UCSD-AML1 (cell line): ENCODE data around the gene TTC7B.

ENCODE experiments used
- DNase-seq: peaks from one replicate; lab custom pipeline; 2025; ENCODE audit not compliant: unreplicated experiment; lab: John Stamatoyannopoulos, UW

TTC7B gene

DNA sequence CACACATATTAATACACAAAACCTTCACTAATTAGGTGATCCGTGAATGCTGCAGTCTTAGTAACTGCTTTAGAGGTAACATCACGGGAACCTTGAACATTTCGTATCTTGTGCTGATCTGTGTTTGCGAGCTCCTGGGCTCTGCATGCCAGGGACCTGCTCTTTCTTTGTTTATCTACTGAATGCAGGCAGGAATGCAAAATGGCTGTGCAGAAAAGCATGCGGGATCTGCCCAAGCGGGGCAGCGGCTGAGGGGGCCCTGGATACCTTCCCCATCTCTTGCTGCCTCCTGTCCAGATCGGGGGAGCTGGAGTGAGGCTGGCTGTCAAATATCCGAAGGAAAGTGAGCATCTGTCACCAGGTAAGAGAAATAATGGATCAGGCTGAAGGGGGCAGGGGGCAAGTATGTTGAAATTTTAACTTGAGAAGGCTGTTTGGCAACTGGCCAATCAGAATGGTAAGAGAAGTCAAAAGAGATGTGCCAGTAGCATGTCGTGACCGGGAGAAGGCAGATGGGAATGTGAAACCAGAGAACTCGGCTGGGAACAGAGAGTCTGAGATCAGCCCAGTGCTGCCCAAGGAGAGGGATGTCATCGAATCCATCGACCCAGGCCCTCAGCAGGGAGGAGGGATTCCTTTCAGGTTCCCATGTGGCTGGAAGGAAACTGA, 191.4 kb downstream of the TTC7B start:
- no peak for DNase-seq

DNA sequence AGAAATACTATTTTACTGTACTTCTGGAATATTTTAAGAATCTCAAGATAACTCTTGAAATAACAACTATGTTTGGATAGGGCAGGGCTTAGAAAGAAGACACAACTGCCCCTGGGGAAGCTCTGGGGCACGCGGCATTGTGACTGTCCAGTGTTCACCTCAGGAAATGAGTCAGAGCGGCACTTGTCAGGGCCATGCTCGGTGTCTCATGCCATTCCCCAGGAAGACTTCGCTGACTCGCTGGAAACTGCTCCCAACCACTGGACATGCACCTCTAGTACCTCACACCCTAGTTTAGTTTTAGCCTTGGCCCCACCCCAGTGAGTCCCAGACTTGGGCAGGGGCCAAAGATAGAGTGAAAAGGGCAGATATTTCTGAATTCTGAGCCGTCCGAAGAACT, 192.0 kb downstream of the TTC7B start:
- no peak for DNase-seq

DNA sequence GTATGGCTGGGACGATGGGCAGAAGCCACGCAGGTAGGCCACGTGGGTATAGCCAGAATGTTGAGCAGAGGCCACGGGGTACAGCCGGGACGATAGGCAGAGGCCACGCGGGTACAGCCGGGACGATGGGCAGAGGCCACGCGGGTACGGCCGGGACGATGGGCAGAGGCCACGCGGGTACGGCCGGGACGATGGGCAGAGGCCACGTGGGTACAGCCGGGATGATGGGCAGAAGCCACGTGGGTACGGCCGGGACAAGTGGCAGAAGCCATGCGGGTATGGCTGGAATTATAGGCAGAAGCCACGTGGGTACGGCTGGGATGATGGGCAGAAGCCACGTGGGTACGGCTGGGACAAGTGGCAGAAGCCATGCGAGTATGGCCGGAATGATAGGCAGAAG, 195.0 kb downstream of the TTC7B start:
- no peak for DNase-seq

DNA sequence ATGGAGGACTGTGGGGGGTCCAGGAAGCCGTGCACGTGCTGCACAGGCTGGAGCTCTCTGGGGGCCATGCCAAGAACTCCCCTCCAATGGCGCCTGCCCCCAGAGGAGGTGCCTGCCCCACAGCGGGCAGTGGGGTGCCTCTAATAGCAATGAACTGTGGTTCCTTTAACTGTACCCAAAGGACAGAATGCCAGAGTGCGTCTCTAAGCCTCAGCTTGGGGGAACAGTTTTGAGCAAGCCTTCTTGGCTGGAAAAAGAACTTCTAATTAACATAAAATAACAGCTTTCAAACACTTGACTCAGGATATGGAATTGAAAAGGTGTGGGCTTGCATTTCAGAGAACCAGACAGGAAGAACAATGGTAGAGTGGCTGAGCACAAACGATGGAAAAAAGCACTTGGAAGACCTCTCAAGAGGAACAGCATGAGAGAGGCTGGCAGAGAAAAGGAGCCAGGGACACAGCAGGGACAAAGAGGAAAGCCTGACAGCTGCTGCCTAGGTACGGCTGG, 195.6 kb downstream of the TTC7B start:
- no peak for DNase-seq

DNA sequence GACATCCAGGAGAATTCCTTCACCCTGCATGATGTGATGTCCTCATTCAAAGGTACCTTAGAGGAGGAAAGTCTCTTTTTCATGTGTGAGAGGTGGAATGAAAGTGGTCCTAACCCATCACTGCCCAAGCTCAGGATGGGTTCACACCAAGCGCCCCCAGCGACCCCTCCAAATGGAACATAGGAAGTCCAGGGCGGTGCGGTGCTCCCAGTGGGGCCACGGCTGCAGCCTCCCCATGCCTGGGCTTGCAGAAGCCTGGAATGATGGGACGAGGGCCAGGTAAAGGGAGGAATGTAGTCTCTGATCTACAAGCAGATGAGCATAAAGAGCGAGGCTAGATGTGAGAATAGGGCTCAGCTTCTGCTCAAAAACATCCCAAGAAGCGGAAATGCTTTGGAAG, 196.3 kb downstream of the TTC7B start:
- no peak for DNase-seq

DNA sequence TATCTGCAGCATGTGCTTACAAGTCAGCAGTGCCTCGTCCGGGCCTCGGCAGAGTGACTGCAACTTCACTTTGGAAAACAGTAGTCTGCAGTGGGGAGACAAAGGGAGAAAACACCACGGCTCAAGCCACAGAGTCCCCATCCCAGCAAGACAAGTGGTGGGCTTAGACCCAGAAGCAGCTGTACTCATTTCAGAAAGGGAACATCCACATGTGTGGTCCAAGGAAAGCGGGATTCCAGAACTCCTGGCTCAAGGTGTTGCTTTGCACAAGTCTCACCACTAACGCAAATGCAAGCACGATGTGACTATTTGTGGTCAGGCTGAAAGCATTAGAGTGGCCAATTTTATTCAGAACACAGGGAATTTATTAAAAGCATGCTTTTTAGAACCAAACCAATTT, 198.3 kb downstream of the TTC7B start:
- no peak for DNase-seq

DNA sequence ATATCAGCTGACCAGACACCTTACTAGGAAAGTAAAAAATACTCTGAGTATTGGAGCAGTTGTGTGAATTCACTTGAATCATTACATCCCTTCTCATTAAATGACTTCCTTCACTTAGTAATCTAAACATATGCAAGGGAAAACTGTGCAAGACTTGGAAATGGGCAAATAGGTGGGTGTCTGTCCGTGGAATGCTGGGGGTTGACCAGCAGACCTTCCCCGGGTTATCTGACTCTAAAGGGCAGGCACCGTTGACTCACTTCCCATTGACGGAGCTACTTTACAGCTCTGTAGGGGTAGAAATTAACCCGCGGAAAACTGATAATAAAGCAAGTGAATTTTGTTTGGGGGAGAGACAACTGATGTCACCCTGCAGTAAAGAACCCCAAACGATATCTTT, 199.3 kb downstream of the TTC7B start:
- DNase-seq = no peak

DNA sequence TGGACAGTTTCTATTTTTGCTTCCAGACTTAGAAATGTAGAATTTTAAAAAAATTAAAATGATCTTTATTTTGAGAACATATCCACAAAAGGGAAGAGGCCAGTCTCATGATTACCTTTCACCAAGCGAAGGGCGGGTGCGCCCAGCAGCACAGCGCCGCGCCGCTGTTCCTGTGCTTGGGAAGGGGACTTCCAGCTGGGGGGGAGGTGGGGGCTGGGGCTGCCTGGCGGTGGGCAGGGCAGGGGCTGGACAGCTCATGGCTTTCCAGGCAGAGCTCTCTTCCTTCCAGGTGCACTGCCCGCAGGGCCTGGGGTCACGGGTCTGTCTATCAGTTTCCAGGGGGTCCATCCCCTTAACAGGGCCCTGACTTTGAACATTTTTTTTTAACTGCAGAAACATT, 199.9 kb downstream of the TTC7B start:
- DNase-seq = no peak

DNA sequence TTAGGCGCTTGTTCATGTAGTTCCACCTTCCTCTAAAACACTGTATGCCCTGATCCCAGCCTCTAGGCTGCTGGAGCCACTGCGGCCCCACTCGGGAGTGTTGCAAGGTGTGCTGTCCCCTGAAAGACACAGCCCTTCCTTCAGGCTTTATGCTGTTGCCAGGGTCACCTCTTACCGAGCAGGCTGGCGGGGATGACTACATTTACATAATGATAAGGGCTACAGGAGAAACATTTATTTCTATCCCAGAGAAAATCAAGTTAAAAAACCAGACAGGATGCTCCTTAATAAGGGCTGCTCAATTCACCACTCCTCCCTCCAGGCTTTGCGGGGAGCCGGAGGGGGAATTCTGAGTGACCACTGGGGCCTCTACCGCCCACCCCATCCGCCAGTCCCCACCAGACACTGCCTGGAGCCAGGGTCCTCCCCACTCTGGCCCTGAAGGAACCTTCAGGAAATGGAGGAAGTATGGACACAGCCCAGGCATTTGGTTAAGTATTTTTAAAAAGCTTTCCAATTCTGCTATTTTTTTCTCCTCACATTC, 200.6 kb downstream of the TTC7B start:
- DNase-seq = no peak

DNA sequence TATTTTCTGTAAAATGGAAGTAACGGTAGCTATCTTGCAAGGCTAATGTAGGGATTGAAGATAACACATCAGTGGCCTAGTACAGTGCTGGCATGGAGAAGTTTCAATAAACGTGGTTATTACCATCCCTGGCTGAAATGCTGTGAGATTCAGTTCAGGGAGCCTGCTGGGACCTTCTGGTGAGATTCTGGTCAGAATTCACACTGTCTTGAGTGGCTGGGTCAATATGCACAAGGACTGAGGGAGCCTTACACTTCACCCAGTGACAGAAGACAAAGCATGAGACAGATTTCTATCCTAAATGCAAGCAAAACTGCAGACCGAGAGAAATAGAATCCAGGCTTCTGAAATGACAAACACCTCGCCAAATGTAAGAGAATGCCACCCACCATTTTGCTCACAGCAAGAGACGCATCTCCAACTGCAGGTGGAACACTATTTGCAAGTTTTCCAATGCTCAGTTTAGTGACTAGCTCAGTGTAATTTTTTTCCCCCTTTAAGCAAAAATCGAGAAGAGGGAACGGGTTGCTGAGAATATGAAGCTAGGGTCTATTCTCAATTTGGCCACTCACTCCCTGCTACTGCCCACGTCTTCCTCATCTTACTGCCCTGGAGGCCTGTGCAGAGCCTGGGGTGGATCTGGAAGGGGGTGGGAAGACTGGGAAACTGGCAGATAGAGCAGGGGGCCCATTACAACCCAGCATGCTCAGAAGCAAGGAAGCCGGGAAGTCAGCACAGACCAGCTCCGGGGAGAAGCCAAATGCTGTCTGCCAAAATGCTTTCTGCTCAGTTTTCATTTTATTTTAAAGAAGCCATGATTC, 201.3 kb downstream of the TTC7B start:
- no peak for DNase-seq

DNA sequence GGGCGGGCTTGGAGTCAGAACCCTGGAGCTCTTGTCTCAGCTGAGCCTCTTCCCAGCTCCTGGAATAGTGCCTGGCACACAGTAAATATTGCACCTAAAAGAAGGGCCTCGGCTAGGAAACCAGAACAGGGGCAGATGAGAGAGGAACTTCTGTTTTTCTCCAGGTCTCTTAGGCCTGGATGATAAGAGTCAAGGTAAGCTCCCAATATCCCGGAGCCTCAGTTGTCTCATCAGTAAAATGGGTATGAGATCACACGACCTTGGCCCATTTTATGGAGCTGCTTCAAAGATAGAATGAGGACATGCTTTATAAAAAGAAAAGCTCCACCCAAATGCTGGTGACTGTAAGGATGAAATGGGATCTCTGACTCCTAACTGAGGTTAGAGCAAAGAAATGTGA, 202.2 kb downstream of the TTC7B start:
- DNase-seq = no peak

DNA sequence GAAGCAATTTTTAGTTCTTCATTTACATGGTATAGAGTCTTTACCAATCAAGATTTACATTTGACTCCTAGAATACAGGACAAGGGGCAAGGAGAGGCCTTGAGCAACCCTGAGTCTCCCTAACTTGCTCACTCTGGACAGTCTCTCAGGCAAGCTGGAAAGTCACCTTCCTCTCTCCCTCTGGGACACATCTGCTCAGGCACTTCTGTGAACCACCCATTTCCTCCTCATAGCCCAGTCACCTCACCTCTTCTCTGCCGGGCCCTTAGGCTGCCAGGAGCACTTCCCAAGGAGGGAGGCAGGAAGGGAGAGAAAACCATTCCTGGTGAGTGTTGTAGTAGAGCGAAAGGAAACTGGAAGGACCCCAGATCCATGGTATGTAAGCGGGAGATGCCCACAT, 202.8 kb downstream of the TTC7B start:
- no peak for DNase-seq

DNA sequence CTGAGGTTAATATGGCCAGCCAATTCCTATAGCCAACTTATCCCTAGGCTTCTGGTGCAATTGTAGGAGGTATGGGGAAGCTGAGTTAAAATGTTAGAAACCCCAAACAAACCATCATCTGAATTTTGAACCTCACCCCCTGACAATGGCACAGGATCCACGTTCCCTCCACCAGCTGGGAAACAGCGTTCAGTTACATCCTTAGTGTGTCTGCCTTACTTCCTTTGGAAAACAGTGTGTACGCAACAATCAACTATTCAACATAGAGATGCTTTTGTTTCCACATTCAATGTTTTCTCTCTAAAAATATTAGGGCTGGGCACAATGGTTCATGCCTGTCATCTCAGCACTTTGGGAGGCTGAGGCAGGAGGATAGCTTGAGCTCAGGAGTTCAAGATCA, 203.4 kb downstream of the TTC7B start:
- DNase-seq = no peak

DNA sequence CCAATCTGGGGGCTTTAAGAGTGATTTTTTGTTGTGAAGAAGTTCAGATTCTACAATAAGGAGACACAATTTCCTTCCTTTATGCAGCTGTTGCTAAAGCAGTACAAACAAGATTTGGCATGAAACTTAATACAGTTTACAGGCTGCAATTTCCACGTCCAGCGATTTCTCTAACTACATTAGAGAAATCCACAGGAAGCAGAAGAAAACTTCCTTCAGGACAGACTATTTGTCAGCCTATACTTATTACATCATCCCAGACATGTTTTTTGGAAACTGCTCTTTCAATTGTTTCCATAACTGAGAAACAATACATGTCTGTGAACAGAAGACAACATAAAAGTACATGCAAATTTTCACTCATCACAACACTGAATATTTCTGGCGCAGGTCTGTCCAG, 204.3 kb downstream of the TTC7B start:
- no peak for DNase-seq

DNA sequence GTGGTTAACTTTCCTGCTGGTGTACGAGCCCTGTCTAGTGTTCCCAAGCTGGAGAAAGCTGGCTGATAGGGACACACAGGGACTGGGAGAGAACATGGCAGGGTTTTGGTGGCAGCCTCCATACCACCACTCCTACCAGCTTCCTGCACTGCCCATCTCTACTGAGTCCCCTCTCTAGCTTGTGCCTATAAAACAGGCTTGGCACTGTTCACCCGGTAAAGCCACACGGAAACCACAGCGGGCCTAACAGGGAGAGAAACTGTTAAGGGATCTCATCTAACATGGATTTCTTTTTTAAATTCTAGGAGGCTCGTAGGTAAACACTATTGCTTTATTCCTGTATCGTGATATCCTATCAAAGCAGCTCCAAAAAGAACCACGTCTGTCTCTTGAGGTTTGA, 204.7 kb downstream of the TTC7B start:
- no peak for DNase-seq

DNA sequence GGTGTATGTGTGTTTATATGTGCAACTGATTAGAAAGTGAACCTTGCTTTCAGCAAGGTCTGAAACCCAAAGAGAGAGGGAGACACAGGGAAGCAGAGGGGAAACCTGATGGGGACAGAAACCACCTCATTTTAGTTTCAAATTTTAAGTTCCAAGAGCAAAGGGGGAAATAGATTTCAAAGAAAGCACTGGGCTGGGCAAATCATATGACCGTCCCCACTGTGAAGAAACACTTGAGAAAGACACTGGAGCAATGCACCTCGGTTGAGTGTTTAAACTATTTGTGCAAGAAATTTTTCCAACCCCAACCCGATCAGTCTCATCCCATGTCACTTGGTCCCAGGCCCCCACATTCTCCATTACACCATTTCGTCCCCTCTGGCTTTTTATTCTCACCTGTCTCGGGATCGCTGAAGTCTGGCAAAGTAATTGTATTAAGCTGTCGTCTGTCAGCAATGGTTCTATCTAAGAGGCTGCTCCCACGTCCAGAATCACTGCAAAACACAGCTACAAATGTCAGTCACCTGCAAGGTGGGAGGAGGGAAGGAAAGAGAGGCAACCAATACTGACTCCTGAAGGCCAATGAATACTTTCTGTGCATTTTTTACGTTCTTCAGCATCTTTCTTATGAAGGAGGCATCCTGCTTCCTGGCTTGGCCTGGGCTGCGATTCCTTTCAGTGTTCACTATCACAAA, 205.7 kb downstream of the TTC7B start:
- no peak for DNase-seq

DNA sequence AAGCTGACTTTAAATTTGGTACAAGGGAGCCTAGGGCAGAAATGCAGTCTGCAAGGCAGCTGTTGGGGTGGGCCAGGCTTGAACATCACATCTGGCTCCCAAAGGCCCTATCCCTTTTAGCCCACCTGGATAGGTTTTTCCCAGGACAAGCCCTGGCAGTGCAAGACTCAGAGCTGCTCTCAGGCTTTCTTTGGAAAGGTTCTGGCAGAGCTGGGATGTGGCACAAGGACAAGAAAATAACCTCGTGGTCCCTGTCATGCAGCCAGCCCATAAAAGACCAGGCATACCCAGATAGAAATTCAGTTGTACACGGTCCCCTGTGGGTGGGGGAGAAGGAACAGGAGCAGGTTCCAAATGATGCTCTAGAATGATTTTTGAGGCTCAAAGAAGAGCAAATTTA, 206.9 kb downstream of the TTC7B start:
- no peak for DNase-seq

DNA sequence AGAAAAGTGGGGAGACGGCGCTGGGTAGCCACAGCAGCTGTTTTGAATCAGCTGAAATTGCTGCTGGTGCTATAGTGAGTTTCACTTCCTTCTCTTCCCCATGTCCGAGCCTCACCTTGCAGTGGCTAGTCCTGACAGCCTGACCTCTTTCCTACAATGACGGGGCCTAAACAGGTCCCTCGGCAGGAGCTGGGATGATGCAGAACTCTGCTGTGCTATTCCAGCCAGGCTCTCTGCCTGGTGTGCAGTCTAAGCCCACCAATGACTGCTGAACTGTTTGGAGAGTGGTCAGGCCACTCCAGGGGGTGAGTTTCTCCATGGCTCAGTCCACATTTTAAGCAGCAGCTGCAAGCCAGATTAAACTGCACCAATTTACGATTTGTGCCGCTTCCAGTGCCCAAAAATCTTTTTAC, 207.3 kb downstream of the TTC7B start:
- no peak for DNase-seq

DNA sequence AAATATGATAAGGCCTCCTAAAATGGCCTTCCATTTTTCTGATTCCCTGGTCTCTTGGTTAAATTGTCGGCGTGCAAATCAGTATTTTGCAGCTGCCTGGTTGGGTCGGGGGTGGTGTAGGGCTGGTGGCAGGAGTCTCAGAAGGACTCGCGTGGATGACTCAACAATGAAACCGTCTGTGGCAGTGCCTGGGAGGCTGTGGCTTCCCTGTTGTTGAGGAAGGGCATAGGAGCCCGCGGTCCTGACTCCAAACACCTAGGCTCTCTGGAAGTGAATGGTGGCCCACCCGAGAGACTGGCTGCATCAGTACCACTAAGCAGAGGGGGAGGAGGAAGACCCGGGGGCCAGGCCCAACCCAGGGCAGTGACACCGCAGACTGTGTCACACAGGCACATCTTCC, 207.9 kb downstream of the TTC7B start:
- DNase-seq = no peak

DNA sequence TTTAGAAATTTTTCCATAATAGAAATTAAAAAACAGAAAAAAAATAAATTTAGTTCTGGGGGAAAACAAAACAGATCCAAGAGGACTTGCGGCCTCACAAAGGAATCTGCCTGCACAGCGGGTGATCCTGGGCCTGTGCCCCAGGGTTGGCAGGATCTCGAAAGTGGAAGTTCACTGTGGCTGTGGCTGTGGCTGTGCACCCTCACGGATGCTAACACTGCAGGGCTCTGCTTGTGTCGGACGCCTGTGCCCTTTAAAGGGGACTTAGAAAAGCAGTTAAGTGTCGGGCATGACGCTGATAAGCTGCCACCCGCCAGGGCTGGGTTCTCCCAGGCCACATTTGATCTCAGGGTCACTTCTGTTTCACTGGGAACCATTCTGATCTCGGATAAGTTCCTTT, 209.1 kb downstream of the TTC7B start:
- no peak for DNase-seq

DNA sequence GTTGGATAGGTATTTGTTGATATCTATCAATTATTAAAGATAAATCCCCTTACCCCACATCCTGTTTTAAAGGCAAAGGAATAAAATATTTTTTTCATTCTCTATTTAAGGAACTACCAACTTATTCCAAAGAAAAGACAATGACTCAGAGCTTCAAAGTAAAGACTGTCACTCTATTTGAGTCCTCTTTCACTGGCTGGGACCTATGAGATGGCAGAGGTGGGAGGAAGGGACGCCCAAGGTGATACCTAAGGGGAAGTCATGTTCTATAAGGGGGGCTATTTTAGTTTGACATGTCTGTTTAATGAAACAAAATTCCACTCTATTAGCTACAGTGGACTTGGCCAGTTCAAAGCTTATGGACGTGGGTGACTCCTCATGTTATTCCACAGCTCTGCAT, 209.8 kb downstream of the TTC7B start:
- no peak for DNase-seq

DNA sequence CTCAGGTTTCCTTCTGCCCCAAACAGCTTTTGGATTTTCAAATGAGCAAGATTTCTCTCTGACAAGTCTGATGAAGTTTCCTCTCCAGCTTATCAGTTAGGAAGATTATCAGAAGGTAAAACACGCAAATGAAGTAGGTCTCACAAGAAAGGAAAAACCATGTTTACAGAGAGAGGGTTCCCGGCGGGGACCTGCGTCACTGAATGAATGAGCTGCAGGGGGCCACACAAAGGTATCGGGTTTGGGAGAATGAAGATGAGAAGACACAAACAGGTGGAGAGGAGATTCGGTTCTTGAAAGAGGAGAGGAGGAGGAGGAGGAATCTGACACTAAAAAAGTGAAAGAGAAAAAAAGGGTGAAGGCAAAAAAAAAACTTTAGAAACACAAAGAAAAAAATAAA, 210.8 kb downstream of the TTC7B start:
- DNase-seq = no peak
